Glutamatergic neuron (in vitro differentiated cells): ENCODE results near the gene B4GALT3. TPM values are rescaled to one million over a fixed set of nuclear protein-coding genes. Genes with fewer than 3 reads are reported as not detected.

Experiments
- DNase-seq: peaks from one replicate; pipeline ENCODE4 v3.0.0; 2022
- H3K27ac Mint-ChIP-seq: one replicate; pipeline ENCODE4 v1.8.0; 2020; ENCODE audit warnings: mild to moderate bottlenecking, mixed read lengths, inconsistent platforms; ENCODE audit not compliant: unreplicated experiment
- H3K27me3 Mint-ChIP-seq: one replicate; pipeline ENCODE4 v1.8.0; 2020; ENCODE audit warnings: mild to moderate bottlenecking, moderate library complexity, mixed read lengths, inconsistent platforms; ENCODE audit not compliant: unreplicated experiment
- H3K36me3 Mint-ChIP-seq: one replicate; pipeline ENCODE4 v1.8.0; 2020; ENCODE audit warnings: mild to moderate bottlenecking, mixed read lengths, inconsistent platforms; ENCODE audit not compliant: unreplicated experiment
- H3K4me1 Mint-ChIP-seq: one replicate; pipeline ENCODE4 v1.8.0; 2020; ENCODE audit warnings: mild to moderate bottlenecking, low read depth, mixed read lengths, inconsistent platforms; ENCODE audit not compliant: unreplicated experiment
- H3K4me3 Mint-ChIP-seq: one replicate; pipeline ENCODE4 v1.8.0; 2020; ENCODE audit warnings: mild to moderate bottlenecking, mixed read lengths, inconsistent platforms; ENCODE audit not compliant: unreplicated experiment
- H3K9me3 Mint-ChIP-seq: one replicate; pipeline ENCODE4 v1.8.0; 2020; ENCODE audit warnings: mild to moderate bottlenecking, moderate library complexity, mixed read lengths, inconsistent platforms; ENCODE audit not compliant: unreplicated experiment
- CTCF ChIP-seq: fragments of 200-600 bp; sonication (generic); IDR thresholded peaks from one replicate; pipeline ENCODE4 v1.5.0; 2021; ENCODE audit not compliant: partially characterized antibody, unreplicated experiment
- total RNA-seq: library from RNA; stranded (reverse); fragmentation: NEBNext Ultra II Directional; extraction: Animal tissue kit (Norgen Biotek cat#: 25700); gene quantifications from one replicate; pipeline ENCODE4 v1.2.1, GENCODE V29; 2021; ENCODE audit not compliant: unreplicated experiment

Gene B4GALT3
- total RNA-seq, 1 donor from 2014 or later, result 35.7 TPM

GRCh38 chr1:161166669-161167548 lies 10.4 kb downstream of the B4GALT3 start:
- Mint-ChIP-seq H3K4me3 (peak overlapping the region; percentile 90), H3K4me1 (peaks cover 10% of the 10 kb centered on the region), H3K27ac (peak overlapping the region; percentile 94), H3K36me3 (no peaks in the 10 kb centered on the region), H3K27me3 (peaks cover 10% of the 10 kb centered on the region), H3K9me3 (peaks cover 8% of the 10 kb centered on the region)
- peak; percentile 58 for DNase-seq
- TF ChIP-seq CTCF, result no peak

GRCh38 chr1:161165742-161166668 lies 11.3 kb downstream of the B4GALT3 start, which contains the start of gene PPOX:
PPOX (plus strand) TSS chr1:161166426; CDS start chr1:161166848, 422 bp downstream.
- peak within 1 kb of the TSS; percentile 94 for H3K27ac Mint-ChIP-seq
- H3K9me3 Mint-ChIP-seq, result peaks cover 8% of the 10 kb centered on the region
- peaks cover 13% of the 10 kb centered on the region for H3K4me1 Mint-ChIP-seq
- H3K4me3 Mint-ChIP-seq, result peak within 1 kb of the TSS; percentile 90
- DNase-seq, result peak; percentile 92
- peaks cover 10% of the 10 kb centered on the region for H3K27me3 Mint-ChIP-seq
- no peaks in the 10 kb centered on the region for H3K36me3 Mint-ChIP-seq
- peak; percentile 43 for TF ChIP-seq CTCF

- Mint-ChIP-seq H3K36me3 (no peaks in the 10 kb centered on the region), H3K27ac (peak overlapping the region; percentile 35), H3K4me1 (peaks cover 13% of the 10 kb centered on the region), H3K27me3 (peaks cover 10% of the 10 kb centered on the region), H3K4me3 (peak overlapping the region; percentile 90), H3K9me3 (peaks cover 11% of the 10 kb centered on the region)
- DNase-seq, result no peak
- TF ChIP-seq CTCF, result no peak
These were observed 12.3 kb downstream of the B4GALT3 start for GRCh38 chr1:161164901-161165610.

GRCh38 chr1:161163793-161164192 lies 13.5 kb downstream of the B4GALT3 start:
- no peak for TF ChIP-seq CTCF
- DNase-seq, result no peak
- Mint-ChIP-seq H3K9me3 (peaks cover 10% of the 10 kb centered on the region), H3K27ac (no peak overlapping the region), H3K4me3 (no peak overlapping the region), H3K4me1 (peaks cover 14% of the 10 kb centered on the region), H3K36me3 (no peaks in the 10 kb centered on the region), H3K27me3 (peaks cover 13% of the 10 kb centered on the region)
